ENCODE data around the gene BUB1B.

DNA sequence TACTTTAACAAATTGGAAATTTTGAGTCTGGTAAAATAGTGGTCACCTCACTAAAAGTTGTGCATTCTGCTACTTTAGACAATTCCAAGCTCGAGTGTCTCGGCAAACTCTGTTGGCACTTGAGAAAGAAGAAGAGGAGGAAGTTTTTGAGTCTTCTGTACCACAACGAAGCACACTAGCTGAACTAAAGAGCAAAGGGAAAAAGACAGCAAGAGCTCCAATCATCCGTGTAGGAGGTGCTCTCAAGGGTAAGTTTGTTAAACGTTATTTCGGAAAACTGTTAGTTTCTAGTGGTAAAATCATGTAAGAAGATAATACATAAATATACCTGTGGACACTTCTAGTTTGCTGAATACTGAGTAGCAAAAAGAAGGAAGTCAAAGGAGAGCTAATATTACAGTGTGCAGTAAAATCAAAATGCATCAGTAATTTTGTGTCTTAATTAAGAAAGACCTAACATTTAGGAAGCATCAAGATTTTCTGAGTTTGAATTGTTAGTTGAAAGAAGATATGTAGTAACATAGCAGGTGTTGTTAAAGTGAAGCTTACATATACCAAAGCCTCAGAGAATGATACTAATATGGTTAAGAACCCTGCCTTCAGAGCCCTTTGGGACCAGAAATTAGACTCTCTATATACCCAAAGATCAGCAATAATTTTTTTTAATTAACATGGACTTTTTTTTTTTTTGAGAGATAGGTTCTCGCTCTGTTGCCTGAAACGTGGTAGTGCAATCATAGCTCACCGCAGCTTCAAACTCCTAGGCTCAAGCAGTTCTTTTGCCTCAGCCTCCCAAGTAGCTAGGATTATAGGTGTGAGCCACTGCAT is 23.0 kb downstream of the BUB1B start:
- TF ChIP-seq, protein P1, sequence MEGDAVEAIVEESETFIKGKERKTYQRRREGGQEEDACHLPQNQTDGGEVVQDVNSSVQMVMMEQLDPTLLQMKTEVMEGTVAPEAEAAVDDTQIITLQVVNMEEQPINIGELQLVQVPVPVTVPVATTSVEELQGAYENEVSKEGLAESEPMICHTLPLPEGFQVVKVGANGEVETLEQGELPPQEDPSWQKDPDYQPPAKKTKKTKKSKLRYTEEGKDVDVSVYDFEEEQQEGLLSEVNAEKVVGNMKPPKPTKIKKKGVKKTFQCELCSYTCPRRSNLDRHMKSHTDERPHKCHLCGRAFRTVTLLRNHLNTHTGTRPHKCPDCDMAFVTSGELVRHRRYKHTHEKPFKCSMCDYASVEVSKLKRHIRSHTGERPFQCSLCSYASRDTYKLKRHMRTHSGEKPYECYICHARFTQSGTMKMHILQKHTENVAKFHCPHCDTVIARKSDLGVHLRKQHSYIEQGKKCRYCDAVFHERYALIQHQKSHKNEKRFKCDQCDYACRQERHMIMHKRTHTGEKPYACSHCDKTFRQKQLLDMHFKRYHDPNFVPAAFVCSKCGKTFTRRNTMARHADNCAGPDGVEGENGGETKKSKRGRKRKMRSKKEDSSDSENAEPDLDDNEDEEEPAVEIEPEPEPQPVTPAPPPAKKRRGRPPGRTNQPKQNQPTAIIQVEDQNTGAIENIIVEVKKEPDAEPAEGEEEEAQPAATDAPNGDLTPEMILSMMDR (IDR thresholded peaks at IDR 0.05) = no peak
- TF ChIP-seq POLR2AphosphoS5 (IDR thresholded peaks at IDR 0.05) = no peak
- no peak for TF ChIP-seq EP300 (IDR thresholded peaks at IDR 0.05)
- no peak for TF ChIP-seq POLR2A (IDR thresholded peaks at IDR 0.05)

Measured in sigmoid colon (tissue), 4 donors.